DOHH2 (cell line): ENCODE measurements around the gene MMEL1.

ENCODE experiments used
- H3F3A ChIP-seq: fragments of 200-600 bp; sonication (generic), shearing (Covaris generic); 2 replicates; pipeline ENCODE4 v1.6.0; 2016; ENCODE audit warnings: antibody characterized with exemption, mild to moderate bottlenecking; ENCODE audit not compliant: control insufficient read depth, insufficient read depth
- H3K27ac ChIP-seq: fragments of 200-600 bp; sonication (generic); 2 replicates; pipeline ENCODE4 v1.5.1; 2014; ENCODE audit warnings: low read depth, mild to moderate bottlenecking, low read length, moderate library complexity
- H3K27me3 ChIP-seq: fragments of 200-600 bp; sonication (generic); 2 replicates; pipeline ENCODE4 v1.6.1; 2014; ENCODE audit warnings: mild to moderate bottlenecking, low read length, mixed read lengths; ENCODE audit not compliant: control insufficient read depth
- H3K36me3 ChIP-seq: fragments of 200-600 bp; sonication (generic); 2 replicates; pipeline ENCODE4 v1.6.1; 2014; ENCODE audit warnings: mild to moderate bottlenecking, low read length, moderate library complexity, mixed read lengths; ENCODE audit not compliant: control insufficient read depth
- H3K4me1 ChIP-seq: fragments of 200-600 bp; sonication (generic); 2 replicates; pipeline ENCODE4 v1.6.1; 2014; ENCODE audit warnings: mild to moderate bottlenecking, low read length, mixed read lengths; ENCODE audit not compliant: control insufficient read depth
- H3K4me2 ChIP-seq: fragments of 200-600 bp; sonication (generic); 2 replicates; pipeline ENCODE4 v1.6.0; 2014; ENCODE audit warnings: mild to moderate bottlenecking, low read length, moderate library complexity
- H3K4me3 ChIP-seq: fragments of 200-600 bp; sonication (generic); 2 replicates; pipeline ENCODE4 v1.5.1; 2014; ENCODE audit warnings: mild to moderate bottlenecking, low read length, mixed read lengths
- H3K79me2 ChIP-seq: fragments of 200-600 bp; sonication (generic); 2 replicates; pipeline ENCODE4 v1.6.1; 2014; ENCODE audit warnings: mild to moderate bottlenecking, low read length, mixed read lengths; ENCODE audit not compliant: control insufficient read depth
- H3K9me2 ChIP-seq: fragments of 200-600 bp; sonication (generic); replicated peaks from 2 replicates; pipeline ENCODE4 v1.6.1; 2014; ENCODE audit warnings: mild to moderate bottlenecking, low read length, mixed read lengths; ENCODE audit not compliant: control insufficient read depth
- H3K9me3 ChIP-seq: fragments of 200-600 bp; sonication (generic); 2 replicates; pipeline ENCODE4 v1.6.1; 2014; ENCODE audit warnings: antibody characterized with exemption, low read length, mixed read lengths; ENCODE audit not compliant: control insufficient read depth, insufficient read depth
- H4K20me1 ChIP-seq: fragments of 200-600 bp; sonication (generic); 2 replicates; pipeline ENCODE4 v1.6.0; 2014; ENCODE audit warnings: low read depth, mild to moderate bottlenecking, antibody characterized with exemption, low read length, moderate library complexity; ENCODE audit not compliant: control insufficient read depth, insufficient read depth
- CTCF ChIP-seq: fragments of 200-600 bp; sonication (generic); IDR thresholded peaks from one replicate; pipeline ENCODE4 v1.5.1; 2014; ENCODE audit warnings: antibody characterized with exemption, mild to moderate bottlenecking, low read depth, low read length; ENCODE audit not compliant: poor library complexity, severe bottlenecking
- EZH2phosphoT487 ChIP-seq: fragments of 200-600 bp; sonication (generic); IDR thresholded peaks from 2 replicates; pipeline ENCODE4 v1.6.1; 2017; ENCODE audit warnings: borderline replicate concordance, mild to moderate bottlenecking, antibody characterized with exemption, low read length, moderate library complexity, mixed read lengths

The MMEL1 gene

GRCh38 chr1:2603521-2604155 is 29.2 kb downstream of the MMEL1 start:
- Histone ChIP-seq H3K4me3 (no peak overlapping the region), H3K4me1 (no peaks in the 10 kb centered on the region), H3K4me2 (no peak overlapping the region), H3K36me3 (no peaks in the 10 kb centered on the region), H4K20me1 (no peaks in the 10 kb centered on the region), H3K27ac (no peak overlapping the region), H3K9me2 (no peaks in the 10 kb centered on the region), H3K79me2 (no peaks in the 10 kb centered on the region), H3K27me3 (no peaks in the 10 kb centered on the region), H3K9me3 (no peaks in the 10 kb centered on the region; the same call in 1 of the 2 replicates), H3F3A (no peaks in the 10 kb centered on the region)
- TF ChIP-seq CTCF (no peak), EZH2phosphoT487 (no peak)

- Histone ChIP-seq H3K4me1 (no peaks in the 10 kb centered on the region), H3K4me2 (no peak overlapping the region), H3K4me3 (no peak overlapping the region), H3K36me3 (no peaks in the 10 kb centered on the region), H3K79me2 (no peaks in the 10 kb centered on the region), H3K27ac (no peak overlapping the region), H4K20me1 (no peaks in the 10 kb centered on the region), H3K27me3 (no peaks in the 10 kb centered on the region), H3K9me2 (no peaks in the 10 kb centered on the region), H3F3A (no peaks in the 10 kb centered on the region), H3K9me3 (no peaks in the 10 kb centered on the region)
- TF ChIP-seq EZH2phosphoT487 (no peak), CTCF (no peak)
Observed at GRCh38 chr1:2602866-2603520, 29.8 kb downstream of the MMEL1 start.

- Histone ChIP-seq H3K4me2 (no peak overlapping the region), H3K27me3 (no peaks in the 10 kb centered on the region), H3K4me1 (no peaks in the 10 kb centered on the region)
Observed at GRCh38 chr1:2602311-2602835, 30.4 kb downstream of the MMEL1 start.

More at GRCh38 chr1:2602311-2602835, 30.4 kb downstream of the MMEL1 start:
- Histone ChIP-seq H3K36me3 (no peaks in the 10 kb centered on the region), H3F3A (no peaks in the 10 kb centered on the region), H3K4me3 (no peak overlapping the region), H3K9me3 (no peaks in the 10 kb centered on the region), H3K27ac (no peak overlapping the region), H3K79me2 (no peaks in the 10 kb centered on the region), H4K20me1 (no peaks in the 10 kb centered on the region), H3K9me2 (no peaks in the 10 kb centered on the region)
- TF ChIP-seq EZH2phosphoT487 (no peak), CTCF (no peak)
